Neuron (in vitro differentiated cells): Measurements from ENCODE around the gene SH3PXD2A.

Experiments
- H2AFZ ChIP-seq: one replicate; pipeline ENCODE4 v1.6.1; 2013; ENCODE audit warnings: low read depth, mild to moderate bottlenecking, inconsistent platforms, low read length, moderate library complexity
- H3K27me3 ChIP-seq: one replicate; pipeline ENCODE4 v1.6.1; 2013; ENCODE audit warnings: low read length; ENCODE audit not compliant: insufficient read depth
- H3K36me3 ChIP-seq: one replicate; pipeline ENCODE4 v1.6.1; 2013; ENCODE audit warnings: low read length; ENCODE audit not compliant: insufficient read depth
- H3K4me1 ChIP-seq: one replicate; pipeline ENCODE4 v1.6.1; 2013; ENCODE audit warnings: low read length; ENCODE audit not compliant: insufficient read depth
- H3K4me3 ChIP-seq: 2 replicates; pipeline ENCODE4 v1.5.1; 2013; ENCODE audit warnings: mild to moderate bottlenecking, low read length, moderate library complexity
- H3K9me3 ChIP-seq: one replicate; pipeline ENCODE4 v1.6.1; 2013; ENCODE audit warnings: low read length

Gene SH3PXD2A

GRCh38 chr10:103888113-103888841, 32.9 kb upstream of the SH3PXD2A start:
- no peak overlapping the region for H3K4me3 ChIP-seq
- H2AFZ ChIP-seq: no peak overlapping the region
- H3K9me3 ChIP-seq: no peaks in the 10 kb centered on the region

GRCh38 chr10:103885617-103886016, 30.2 kb upstream of the SH3PXD2A start:
- Histone ChIP-seq H3K4me3 (no peak overlapping the region), H3K36me3 (peaks cover 5% of the 10 kb centered on the region), H3K9me3 (no peaks in the 10 kb centered on the region), H3K27me3 (no peaks in the 10 kb centered on the region), H3K4me1 (peaks cover 6% of the 10 kb centered on the region), H2AFZ (no peak overlapping the region)

More at GRCh38 chr10:103888113-103888841, 32.9 kb upstream of the SH3PXD2A start:
- H3K36me3 ChIP-seq: peaks cover 14% of the 10 kb centered on the region
- peaks cover 6% of the 10 kb centered on the region for H3K4me1 ChIP-seq
- no peaks in the 10 kb centered on the region for H3K27me3 ChIP-seq

- H3K4me1 ChIP-seq: peaks cover 6% of the 10 kb centered on the region
- no peak overlapping the region for H2AFZ ChIP-seq
- no peak overlapping the region for H3K4me3 ChIP-seq
- H3K36me3 ChIP-seq: peaks cover 5% of the 10 kb centered on the region
- H3K27me3 ChIP-seq: no peaks in the 10 kb centered on the region
- no peaks in the 10 kb centered on the region for H3K9me3 ChIP-seq
Observed at GRCh38 chr10:103884681-103885139, 29.3 kb upstream of the SH3PXD2A start.

DNA sequence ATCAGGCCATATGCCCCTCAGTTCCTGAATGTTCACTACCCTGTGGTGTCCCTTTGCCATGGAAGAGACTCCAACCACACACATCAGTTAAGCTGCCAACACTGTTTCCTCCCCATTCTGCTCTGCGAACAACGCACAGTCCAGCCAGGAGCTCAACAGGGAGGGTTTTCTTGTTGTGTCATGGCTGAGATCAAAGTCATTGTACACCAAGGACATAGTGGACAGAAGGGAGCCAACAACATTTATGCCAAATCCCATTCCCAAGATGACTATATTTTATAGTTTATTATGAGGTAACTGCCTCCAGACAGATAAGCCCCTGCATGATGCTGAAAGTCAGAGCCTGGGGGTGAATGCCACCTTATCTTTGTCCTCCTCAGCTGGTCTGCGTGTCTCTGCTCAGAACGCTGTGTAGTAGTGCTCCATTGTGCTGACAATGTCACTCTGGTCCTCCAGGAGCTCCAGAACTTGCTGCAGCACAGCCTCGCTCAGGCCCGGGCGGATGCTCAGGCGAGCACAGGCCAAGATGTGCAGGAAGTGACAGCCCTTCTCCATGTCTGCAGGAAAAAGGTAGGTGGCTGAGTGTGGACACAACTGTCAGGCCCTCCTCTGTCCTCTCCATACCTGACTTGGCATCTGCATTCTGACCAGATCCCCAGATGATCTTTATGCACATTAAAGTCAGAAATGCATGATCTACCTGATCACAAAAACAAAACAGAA, 27.1 kb upstream of the SH3PXD2A start:
- no peaks in the 10 kb centered on the region for H3K4me1 ChIP-seq
- no peak overlapping the region for H2AFZ ChIP-seq
- H3K9me3 ChIP-seq: peaks cover 2% of the 10 kb centered on the region
- peaks cover 10% of the 10 kb centered on the region for H3K36me3 ChIP-seq
- no peaks in the 10 kb centered on the region for H3K27me3 ChIP-seq
- H3K4me3 ChIP-seq: no peak overlapping the region

DNA sequence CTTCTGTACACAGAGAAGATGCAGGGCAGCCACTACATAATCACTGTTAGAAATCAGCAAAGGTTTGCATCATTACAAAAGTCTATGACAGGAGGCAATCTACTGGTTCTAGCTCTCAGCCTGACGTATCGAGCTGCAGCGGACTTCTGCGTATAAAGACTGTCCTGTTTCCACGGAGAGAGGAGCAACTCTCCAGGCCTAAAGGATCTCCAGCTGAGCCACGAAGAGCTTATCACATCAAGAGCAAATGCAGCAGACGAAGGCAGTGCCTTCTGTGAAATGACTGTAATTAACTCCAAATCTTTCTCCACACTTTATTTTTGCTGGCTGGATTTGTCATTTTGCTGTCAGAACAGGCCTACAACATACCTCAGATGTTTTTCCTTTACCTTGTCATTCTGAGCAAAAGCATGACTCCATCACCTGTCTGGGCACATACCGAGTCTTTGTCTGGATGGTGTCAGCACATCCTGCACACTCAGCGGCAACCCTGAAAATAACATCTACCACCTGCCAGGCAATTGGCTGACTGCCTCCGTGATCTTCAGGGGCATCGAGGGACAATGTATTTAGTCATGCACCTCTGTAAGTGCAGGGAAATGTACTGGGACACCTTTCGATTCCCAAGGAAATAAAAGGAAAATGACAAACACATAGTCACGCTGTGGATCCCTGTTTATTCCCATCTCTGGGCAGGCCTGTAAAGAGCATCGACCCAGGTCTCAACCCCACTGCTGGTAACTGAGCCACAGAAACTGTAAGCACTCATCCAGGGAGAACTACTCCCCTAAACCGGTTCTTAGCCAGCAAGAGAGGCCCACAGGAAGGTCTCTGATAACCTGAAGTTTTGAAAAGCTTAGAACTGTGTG, 26.3 kb upstream of the SH3PXD2A start:
- Histone ChIP-seq H3K27me3 (no peaks in the 10 kb centered on the region), H3K36me3 (peaks cover 5% of the 10 kb centered on the region), H3K9me3 (peaks cover 2% of the 10 kb centered on the region), H3K4me3 (no peak overlapping the region), H3K4me1 (no peaks in the 10 kb centered on the region), H2AFZ (no peak overlapping the region)

DNA sequence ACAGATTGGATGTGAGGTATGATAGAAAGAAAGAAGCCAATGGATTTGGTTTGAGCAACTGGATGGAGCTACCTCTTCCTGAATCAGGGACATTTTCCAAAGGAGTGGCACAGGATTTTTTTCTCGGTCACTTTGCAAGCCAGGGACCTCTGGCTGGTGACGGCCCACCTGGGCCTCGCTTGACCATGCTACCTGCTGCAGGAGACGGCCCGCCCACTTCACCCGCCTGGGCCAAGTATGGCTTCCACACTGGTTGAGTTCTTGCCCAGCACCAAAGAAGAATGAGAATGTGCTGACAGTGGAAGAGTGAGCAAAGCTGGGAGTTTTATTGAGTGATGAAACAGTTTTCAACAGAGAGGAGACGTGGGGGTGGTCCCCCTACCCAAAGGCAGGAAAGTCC, 24.5 kb upstream of the SH3PXD2A start:
- Histone ChIP-seq H3K4me1 (no peaks in the 10 kb centered on the region), H3K4me3 (no peak overlapping the region), H2AFZ (no peak overlapping the region), H3K36me3 (peaks cover 5% of the 10 kb centered on the region), H3K27me3 (no peaks in the 10 kb centered on the region), H3K9me3 (peaks cover 2% of the 10 kb centered on the region)

- Histone ChIP-seq H2AFZ (no peak overlapping the region), H3K9me3 (peaks cover 2% of the 10 kb centered on the region), H3K4me3 (no peak overlapping the region), H3K27me3 (no peaks in the 10 kb centered on the region), H3K36me3 (peaks cover 5% of the 10 kb centered on the region), H3K4me1 (no peaks in the 10 kb centered on the region)
Observed at GRCh38 chr10:103879409-103879808, 24.0 kb upstream of the SH3PXD2A start.

- Histone ChIP-seq H3K27me3 (no peaks in the 10 kb centered on the region), H3K4me3 (no peak overlapping the region), H2AFZ (no peak overlapping the region), H3K4me1 (no peaks in the 10 kb centered on the region), H3K9me3 (peaks cover 2% of the 10 kb centered on the region), H3K36me3 (peaks cover 5% of the 10 kb centered on the region)
Observed at GRCh38 chr10:103877861-103878260, 22.5 kb upstream of the SH3PXD2A start.

DNA sequence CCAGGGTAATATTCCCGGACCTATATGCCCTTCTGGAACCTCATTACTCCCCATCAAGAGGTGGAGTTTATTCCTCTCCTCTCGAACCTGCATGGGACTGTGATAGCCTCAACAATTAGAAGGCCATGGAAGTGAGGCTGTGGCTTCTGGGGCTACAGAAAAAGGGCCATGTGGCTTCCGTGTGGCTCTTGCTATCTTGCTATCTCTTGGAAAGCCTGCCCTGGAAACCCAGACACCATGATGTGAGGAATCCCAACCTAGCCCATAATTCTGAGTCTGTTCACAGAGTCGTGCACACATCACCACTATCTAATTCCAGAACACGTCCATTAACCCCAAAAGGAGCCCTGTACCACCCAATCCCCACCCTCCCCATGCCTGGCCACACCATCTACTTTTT, 20.8 kb upstream of the SH3PXD2A start:
- Histone ChIP-seq H2AFZ (no peak overlapping the region), H3K9me3 (peaks cover 2% of the 10 kb centered on the region), H3K4me1 (no peaks in the 10 kb centered on the region), H3K36me3 (peaks cover 5% of the 10 kb centered on the region), H3K4me3 (no peak overlapping the region), H3K27me3 (no peaks in the 10 kb centered on the region)

DNA sequence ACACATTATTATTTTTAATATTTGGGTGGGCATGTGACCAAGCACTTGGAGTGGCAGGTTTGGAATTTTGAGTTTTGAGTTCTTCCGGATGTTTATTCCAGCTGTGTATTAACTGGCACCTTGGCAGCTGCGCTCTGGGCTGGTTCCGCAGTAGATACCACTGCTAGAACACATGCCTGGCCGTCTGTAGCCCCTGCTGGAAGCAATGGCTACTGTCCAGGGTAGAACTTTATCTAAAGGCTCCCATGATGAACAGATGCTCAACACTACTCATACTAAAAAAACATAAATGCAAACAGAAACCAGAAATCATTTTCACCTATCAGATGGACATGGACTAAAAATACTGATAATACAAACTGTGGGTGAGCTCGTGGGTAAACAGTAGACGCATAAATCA, 19.4 kb upstream of the SH3PXD2A start:
- peaks cover 5% of the 10 kb centered on the region for H3K36me3 ChIP-seq
- no peak overlapping the region for H2AFZ ChIP-seq
- no peaks in the 10 kb centered on the region for H3K4me1 ChIP-seq
- no peaks in the 10 kb centered on the region for H3K27me3 ChIP-seq
- no peak overlapping the region for H3K4me3 ChIP-seq
- peaks cover 2% of the 10 kb centered on the region for H3K9me3 ChIP-seq

DNA sequence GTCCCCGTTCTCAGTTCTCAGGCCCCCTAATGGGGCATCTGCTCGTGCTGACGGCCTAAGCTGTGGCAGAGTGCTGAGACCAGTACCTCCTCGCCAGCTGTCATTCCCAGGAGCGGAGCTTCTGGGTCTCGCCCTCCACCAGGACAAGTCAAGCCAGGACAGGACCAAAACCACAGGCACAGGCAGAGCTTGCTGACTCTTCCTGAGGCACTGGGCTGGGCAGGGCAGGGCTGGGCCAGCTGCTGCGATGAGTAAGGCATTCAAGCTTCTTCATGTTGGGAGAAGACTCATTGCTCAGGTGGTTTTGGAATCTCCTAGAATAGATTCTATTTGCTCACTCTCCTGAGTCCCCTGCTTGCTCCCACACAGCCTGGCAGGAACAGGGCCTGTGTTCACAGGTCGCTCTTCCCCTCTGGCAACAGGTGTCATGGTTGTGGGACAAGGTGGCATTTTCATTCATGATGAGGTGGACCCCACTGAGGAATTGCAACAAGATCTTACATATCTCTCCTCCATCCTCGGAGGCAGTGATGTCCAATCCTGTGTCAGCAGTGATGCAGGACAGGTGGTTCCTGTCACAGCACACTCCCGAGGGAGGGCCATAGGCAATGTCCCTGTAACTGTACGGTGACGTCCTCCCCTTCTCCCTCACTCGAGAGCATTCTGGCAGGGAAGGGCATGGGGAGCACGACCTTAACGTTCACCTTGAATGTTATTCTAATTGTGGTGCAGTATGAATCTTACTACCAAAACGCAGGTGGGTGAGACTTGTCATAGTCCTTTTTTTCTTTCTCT, 17.0 kb upstream of the SH3PXD2A start:
- H3K4me3 ChIP-seq: no peak overlapping the region
- H3K36me3 ChIP-seq: no peaks in the 10 kb centered on the region
- no peaks in the 10 kb centered on the region for H3K4me1 ChIP-seq
- H2AFZ ChIP-seq: no peak overlapping the region
- H3K27me3 ChIP-seq: no peaks in the 10 kb centered on the region
- H3K9me3 ChIP-seq: no peaks in the 10 kb centered on the region

DNA sequence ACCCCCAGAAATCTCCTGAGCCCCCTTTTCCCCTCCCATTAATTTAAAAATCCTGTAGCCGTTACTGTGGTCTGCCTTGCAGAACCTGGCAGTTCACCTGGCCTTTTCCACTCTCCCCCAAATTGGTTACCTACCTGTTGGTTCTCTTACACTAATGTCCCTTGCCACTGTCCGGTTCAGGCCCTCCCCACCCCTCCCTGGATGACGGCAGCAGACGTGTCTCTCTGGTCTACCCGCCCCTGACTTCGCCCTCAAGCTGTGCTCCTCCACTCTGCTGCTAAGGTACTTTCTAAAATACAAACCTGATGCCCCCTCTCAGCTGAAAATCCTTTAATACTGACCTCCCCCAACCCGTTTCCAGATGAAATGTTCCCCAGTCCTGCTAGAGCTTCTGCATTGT, 15.6 kb upstream of the SH3PXD2A start:
- Histone ChIP-seq H3K27me3 (no peaks in the 10 kb centered on the region), H3K4me1 (no peaks in the 10 kb centered on the region), H2AFZ (no peak overlapping the region), H3K9me3 (no peaks in the 10 kb centered on the region), H3K4me3 (no peak overlapping the region), H3K36me3 (no peaks in the 10 kb centered on the region)
